GM23338 (cell line): ENCODE results near the gene GLDC. TPM values are rescaled to one million over a fixed set of nuclear protein-coding genes. Genes with fewer than 3 reads are reported as not detected.

Source experiments
- ATAC-seq: fragments of 200-7000 bp; cut with Tn5 transposase; 3 replicates; pipeline ENCODE4 v1.9.1; 2020
- DNase-seq: peaks from one replicate; pipeline ENCODE4 v3.0.0-alpha.2; 2015; ENCODE audit warnings: low spot score
- H2AFZ ChIP-seq: fragments of 200-600 bp; sonication (generic); 2 replicates; pipeline ENCODE4 v1.8.0; 2016; ENCODE audit warnings: antibody characterized with exemption, mild to moderate bottlenecking, moderate library complexity
- H3F3A ChIP-seq: fragments of 200-600 bp; sonication (generic); replicated peaks from 2 replicates; pipeline ENCODE4 v1.8.0; 2017; ENCODE audit warnings: antibody characterized with exemption, mixed run types, low read depth
- H3K27ac ChIP-seq: fragments of 200-600 bp; sonication (generic); 2 replicates; pipeline ENCODE4 v1.6.1; 2016; ENCODE audit warnings: low read depth
- H3K27me3 ChIP-seq: fragments of 200-600 bp; sonication (generic); 2 replicates; pipeline ENCODE4 v1.8.0; 2016; ENCODE audit warnings: mild to moderate bottlenecking, mixed run types, moderate library complexity; ENCODE audit not compliant: insufficient read depth
- H3K36me3 ChIP-seq: fragments of 200-600 bp; sonication (generic); 2 replicates; pipeline ENCODE4 v1.8.0; 2016; ENCODE audit warnings: mild to moderate bottlenecking; ENCODE audit not compliant: insufficient read depth
- H3K4me1 ChIP-seq: fragments of 200-600 bp; sonication (generic); 2 replicates; pipeline ENCODE4 v1.8.0; 2016; ENCODE audit warnings: mild to moderate bottlenecking, moderate library complexity; ENCODE audit not compliant: insufficient read depth
- H3K4me2 ChIP-seq: fragments of 200-600 bp; sonication (generic); 2 replicates; pipeline ENCODE4 v1.7.1; 2017; ENCODE audit warnings: mixed run types
- H3K4me3 ChIP-seq: fragments of 200-600 bp; sonication (generic); 2 replicates; pipeline ENCODE4 v1.6.1; 2016; ENCODE audit warnings: mixed run types
- H3K79me2 ChIP-seq: fragments of 200-600 bp; sonication (generic); replicated peaks from 2 replicates; pipeline ENCODE4 v1.8.0; 2017; ENCODE audit warnings: mild to moderate bottlenecking; ENCODE audit not compliant: insufficient read depth
- H3K9me2 ChIP-seq: fragments of 200-600 bp; sonication (generic); 2 replicates; pipeline ENCODE4 v1.8.0; 2017; ENCODE audit not compliant: insufficient read depth
- H4K20me1 ChIP-seq: fragments of 200-600 bp; sonication (generic); replicated peaks from 2 replicates; pipeline ENCODE4 v1.8.0; 2017; ENCODE audit warnings: mild to moderate bottlenecking; ENCODE audit not compliant: insufficient read depth
- H3K27ac Mint-ChIP-seq: 2 replicates; pipeline ENCODE4 v1.8.0; 2020; ENCODE audit warnings: inconsistent platforms, mild to moderate bottlenecking, moderate library complexity, mixed read lengths
- H3K27me3 Mint-ChIP-seq: 3 replicates; pipeline ENCODE4 v1.8.0; 2022; ENCODE audit warnings: low read depth, mild to moderate bottlenecking, moderate library complexity, mixed read lengths, inconsistent platforms; ENCODE audit not compliant: insufficient read depth, poor library complexity
- H3K36me3 Mint-ChIP-seq: 3 replicates; pipeline ENCODE4 v1.8.0; 2021; ENCODE audit warnings: low read depth, mild to moderate bottlenecking, inconsistent platforms, moderate library complexity, mixed read lengths
- H3K4me1 Mint-ChIP-seq: 3 replicates; pipeline ENCODE4 v1.8.0; 2020; ENCODE audit warnings: mild to moderate bottlenecking, inconsistent platforms, mixed read lengths
- H3K4me3 Mint-ChIP-seq: 3 replicates; pipeline ENCODE4 v1.8.0; 2021; ENCODE audit warnings: moderate library complexity, mild to moderate bottlenecking, inconsistent platforms, mixed read lengths
- H3K9me3 Mint-ChIP-seq: 3 replicates; pipeline ENCODE4 v1.8.0; 2020; ENCODE audit warnings: moderate library complexity, mild to moderate bottlenecking, inconsistent platforms, mixed read lengths
- NANOG ChIP-seq: IDR thresholded peaks from 2 replicates; pipeline ENCODE4 v1.6.1; 2016; ENCODE audit warnings: antibody characterized with exemption, borderline replicate concordance
- polyA plus RNA-seq: library from polyadenylated mRNA; unstranded; fragments of >200 nt; fragmentation: Nextera tagmentation; extraction: Ambion mirVana; gene quantifications from 2 replicates; pipeline ENCODE4 v1.2.1, GENCODE V29; 2016
- total RNA-seq: library from RNA; depleted of rRNA; stranded (reverse); fragments of >200 nt; shearing (Covaris generic); gene quantifications from 2 replicates; pipeline ENCODE4 v1.2.3, GENCODE V29; 2014
- TF ChIP-seq, protein P1 (sequence below): IDR thresholded peaks from one replicate; pipeline ENCODE4 v1.6.1; 2018; ENCODE audit warnings: antibody characterized with exemption; ENCODE audit not compliant: unreplicated experiment
- TF ChIP-seq, protein P2 (sequence below), 2 experiments: fragments of 200-600 bp in 1 of 2; sonication (generic) in 1 of 2; conservative IDR thresholded peaks; 2 replicates each; pipeline versions ENCODE4 v1.5.1 to v1.6.1; 2016 to 2017; ENCODE audit warnings: antibody characterized with exemption in 2 of 2, low read depth in 2 of 2, mild to moderate bottlenecking in 2 of 2, moderate library complexity in 1 of 2
- TF ChIP-seq, protein P3 (sequence below): fragments of 250-450 bp; sonication (Bioruptor Pico); IDR thresholded peaks from 2 replicates; pipeline ENCODE4 v1.5.0; 2020; ENCODE audit warnings: mild to moderate bottlenecking, moderate library complexity

GLDC gene
- total and polyA plus RNA-seq, 2 experiments from 2014 or later = 63.5 to 139 TPM

DNA sequence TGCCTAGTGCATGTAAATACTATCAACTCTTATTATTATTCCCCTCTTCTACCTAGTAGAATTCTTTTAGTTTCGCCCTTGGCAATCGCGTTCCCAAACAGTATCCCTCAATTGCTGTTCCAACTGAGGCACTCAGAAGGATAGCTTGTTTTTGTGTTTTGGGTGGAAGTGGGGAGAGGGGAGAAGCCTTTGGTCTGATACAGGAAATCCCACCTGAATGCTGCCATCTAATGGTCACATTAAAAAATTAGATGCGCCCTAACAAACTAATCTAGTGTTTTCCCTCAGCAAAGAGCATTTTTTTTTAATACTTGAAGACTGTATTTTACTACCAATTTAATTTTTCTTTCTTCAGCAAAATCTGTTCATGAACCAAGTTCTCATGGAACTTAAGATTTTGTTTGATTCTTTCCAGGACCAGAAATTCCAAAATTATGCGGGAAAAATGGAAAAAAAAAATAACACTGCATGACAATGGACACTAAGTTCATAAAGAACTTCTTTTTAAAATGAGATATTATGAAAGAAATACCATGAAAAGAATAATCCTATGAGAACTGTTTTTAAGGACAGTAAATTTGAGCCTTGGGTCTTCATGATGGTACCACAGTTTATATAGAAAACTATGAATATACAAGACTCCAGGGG lies 22.2 kb upstream of the GLDC start:
- Histone ChIP-seq H3K36me3 (peaks cover 14% of the 10 kb centered on the region; the same call in 1 of the 2 replicates), H3K27ac (no peak overlapping the region), H3K27me3 (no peaks in the 10 kb centered on the region), H3K4me3 (no peak overlapping the region), H4K20me1 (no peaks in the 10 kb centered on the region; the same call in 1 of the 2 replicates), H2AFZ (no peak overlapping the region), H3K79me2 (peaks cover 11% of the 10 kb centered on the region), H3K4me2 (no peak overlapping the region), H3F3A (peaks cover 4% of the 10 kb centered on the region; the same call in 1 of the 2 replicates), H3K9me2 (no peaks in the 10 kb centered on the region), H3K4me1 (no peaks in the 10 kb centered on the region)
- peak overlapping the region; percentile 54; the same call in 1 of the 2 replicates for H3K27ac Mint-ChIP-seq
- H3K36me3 Mint-ChIP-seq = peaks cover 4% of the 10 kb centered on the region; the same call in 1 of the 3 replicates
- peaks cover 7% of the 10 kb centered on the region; the same call in 2 of the 3 replicates for H3K4me1 Mint-ChIP-seq
- no peak overlapping the region for H3K4me3 Mint-ChIP-seq
- H3K27me3 Mint-ChIP-seq = peaks cover 1% of the 10 kb centered on the region
- DNase-seq (peak; percentile 57), ATAC-seq (peak; percentile 54)
- no peak for TF ChIP-seq NANOG
- TF ChIP-seq, protein P1, sequence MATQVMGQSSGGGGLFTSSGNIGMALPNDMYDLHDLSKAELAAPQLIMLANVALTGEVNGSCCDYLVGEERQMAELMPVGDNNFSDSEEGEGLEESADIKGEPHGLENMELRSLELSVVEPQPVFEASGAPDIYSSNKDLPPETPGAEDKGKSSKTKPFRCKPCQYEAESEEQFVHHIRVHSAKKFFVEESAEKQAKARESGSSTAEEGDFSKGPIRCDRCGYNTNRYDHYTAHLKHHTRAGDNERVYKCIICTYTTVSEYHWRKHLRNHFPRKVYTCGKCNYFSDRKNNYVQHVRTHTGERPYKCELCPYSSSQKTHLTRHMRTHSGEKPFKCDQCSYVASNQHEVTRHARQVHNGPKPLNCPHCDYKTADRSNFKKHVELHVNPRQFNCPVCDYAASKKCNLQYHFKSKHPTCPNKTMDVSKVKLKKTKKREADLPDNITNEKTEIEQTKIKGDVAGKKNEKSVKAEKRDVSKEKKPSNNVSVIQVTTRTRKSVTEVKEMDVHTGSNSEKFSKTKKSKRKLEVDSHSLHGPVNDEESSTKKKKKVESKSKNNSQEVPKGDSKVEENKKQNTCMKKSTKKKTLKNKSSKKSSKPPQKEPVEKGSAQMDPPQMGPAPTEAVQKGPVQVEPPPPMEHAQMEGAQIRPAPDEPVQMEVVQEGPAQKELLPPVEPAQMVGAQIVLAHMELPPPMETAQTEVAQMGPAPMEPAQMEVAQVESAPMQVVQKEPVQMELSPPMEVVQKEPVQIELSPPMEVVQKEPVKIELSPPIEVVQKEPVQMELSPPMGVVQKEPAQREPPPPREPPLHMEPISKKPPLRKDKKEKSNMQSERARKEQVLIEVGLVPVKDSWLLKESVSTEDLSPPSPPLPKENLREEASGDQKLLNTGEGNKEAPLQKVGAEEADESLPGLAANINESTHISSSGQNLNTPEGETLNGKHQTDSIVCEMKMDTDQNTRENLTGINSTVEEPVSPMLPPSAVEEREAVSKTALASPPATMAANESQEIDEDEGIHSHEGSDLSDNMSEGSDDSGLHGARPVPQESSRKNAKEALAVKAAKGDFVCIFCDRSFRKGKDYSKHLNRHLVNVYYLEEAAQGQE = no peak
- TF ChIP-seq, protein P2, sequence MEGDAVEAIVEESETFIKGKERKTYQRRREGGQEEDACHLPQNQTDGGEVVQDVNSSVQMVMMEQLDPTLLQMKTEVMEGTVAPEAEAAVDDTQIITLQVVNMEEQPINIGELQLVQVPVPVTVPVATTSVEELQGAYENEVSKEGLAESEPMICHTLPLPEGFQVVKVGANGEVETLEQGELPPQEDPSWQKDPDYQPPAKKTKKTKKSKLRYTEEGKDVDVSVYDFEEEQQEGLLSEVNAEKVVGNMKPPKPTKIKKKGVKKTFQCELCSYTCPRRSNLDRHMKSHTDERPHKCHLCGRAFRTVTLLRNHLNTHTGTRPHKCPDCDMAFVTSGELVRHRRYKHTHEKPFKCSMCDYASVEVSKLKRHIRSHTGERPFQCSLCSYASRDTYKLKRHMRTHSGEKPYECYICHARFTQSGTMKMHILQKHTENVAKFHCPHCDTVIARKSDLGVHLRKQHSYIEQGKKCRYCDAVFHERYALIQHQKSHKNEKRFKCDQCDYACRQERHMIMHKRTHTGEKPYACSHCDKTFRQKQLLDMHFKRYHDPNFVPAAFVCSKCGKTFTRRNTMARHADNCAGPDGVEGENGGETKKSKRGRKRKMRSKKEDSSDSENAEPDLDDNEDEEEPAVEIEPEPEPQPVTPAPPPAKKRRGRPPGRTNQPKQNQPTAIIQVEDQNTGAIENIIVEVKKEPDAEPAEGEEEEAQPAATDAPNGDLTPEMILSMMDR (conservative IDR thresholded peaks at IDR 0.05; ENCODE audit: low read depth in 2 of 2) = peak; percentile 65 to 89
- TF ChIP-seq, protein P3, sequence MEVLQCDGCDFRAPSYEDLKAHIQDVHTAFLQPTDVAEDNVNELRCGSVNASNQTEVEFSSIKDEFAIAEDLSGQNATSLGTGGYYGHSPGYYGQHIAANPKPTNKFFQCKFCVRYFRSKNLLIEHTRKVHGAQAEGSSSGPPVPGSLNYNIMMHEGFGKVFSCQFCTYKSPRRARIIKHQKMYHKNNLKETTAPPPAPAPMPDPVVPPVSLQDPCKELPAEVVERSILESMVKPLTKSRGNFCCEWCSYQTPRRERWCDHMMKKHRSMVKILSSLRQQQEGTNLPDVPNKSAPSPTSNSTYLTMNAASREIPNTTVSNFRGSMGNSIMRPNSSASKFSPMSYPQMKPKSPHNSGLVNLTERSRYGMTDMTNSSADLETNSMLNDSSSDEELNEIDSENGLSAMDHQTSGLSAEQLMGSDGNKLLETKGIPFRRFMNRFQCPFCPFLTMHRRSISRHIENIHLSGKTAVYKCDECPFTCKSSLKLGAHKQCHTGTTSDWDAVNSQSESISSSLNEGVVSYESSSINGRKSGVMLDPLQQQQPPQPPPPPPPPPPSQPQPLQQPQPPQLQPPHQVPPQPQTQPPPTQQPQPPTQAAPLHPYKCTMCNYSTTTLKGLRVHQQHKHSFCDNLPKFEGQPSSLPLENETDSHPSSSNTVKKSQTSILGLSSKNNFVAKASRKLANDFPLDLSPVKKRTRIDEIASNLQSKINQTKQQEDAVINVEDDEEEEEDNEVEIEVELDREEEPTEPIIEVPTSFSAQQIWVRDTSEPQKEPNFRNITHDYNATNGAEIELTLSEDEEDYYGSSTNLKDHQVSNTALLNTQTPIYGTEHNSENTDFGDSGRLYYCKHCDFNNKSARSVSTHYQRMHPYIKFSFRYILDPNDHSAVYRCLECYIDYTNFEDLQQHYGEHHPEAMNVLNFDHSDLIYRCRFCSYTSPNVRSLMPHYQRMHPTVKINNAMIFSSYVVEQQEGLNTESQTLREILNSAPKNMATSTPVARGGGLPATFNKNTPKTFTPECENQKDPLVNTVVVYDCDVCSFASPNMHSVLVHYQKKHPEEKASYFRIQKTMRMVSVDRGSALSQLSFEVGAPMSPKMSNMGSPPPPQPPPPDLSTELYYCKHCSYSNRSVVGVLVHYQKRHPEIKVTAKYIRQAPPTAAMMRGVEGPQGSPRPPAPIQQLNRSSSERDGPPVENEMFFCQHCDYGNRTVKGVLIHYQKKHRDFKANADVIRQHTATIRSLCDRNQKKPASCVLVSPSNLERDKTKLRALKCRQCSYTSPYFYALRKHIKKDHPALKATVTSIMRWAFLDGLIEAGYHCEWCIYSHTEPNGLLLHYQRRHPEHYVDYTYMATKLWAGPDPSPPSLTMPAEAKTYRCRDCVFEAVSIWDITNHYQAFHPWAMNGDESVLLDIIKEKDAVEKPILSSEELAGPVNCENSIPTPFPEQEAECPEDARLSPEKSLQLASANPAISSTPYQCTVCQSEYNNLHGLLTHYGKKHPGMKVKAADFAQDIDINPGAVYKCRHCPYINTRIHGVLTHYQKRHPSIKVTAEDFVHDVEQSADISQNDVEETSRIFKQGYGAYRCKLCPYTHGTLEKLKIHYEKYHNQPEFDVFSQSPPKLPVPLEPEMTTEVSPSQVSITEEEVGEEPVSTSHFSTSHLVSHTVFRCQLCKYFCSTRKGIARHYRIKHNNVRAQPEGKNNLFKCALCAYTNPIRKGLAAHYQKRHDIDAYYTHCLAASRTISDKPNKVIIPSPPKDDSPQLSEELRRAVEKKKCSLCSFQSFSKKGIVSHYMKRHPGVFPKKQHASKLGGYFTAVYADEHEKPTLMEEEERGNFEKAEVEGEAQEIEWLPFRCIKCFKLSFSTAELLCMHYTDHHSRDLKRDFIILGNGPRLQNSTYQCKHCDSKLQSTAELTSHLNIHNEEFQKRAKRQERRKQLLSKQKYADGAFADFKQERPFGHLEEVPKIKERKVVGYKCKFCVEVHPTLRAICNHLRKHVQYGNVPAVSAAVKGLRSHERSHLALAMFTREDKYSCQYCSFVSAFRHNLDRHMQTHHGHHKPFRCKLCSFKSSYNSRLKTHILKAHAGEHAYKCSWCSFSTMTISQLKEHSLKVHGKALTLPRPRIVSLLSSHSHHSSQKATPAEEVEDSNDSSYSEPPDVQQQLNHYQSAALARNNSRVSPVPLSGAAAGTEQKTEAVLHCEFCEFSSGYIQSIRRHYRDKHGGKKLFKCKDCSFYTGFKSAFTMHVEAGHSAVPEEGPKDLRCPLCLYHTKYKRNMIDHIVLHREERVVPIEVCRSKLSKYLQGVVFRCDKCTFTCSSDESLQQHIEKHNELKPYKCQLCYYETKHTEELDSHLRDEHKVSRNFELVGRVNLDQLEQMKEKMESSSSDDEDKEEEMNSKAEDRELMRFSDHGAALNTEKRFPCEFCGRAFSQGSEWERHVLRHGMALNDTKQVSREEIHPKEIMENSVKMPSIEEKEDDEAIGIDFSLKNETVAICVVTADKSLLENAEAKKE (CRISPR knock-in tag) = no peak
- H3K9me3 Mint-ChIP-seq = no peaks in the 10 kb centered on the region
